NOMO-1 treated with DMSO at 0.1 percent for 48 hours (cell line): ENCODE measurements around the gene ANKRD24.
A peak's percentile ranks its signal among the peaks of the same experiment; 100 is the strongest.
"Not testable (repeated sequence)": the region's sequence is repeated elsewhere in the genome, so short reads cannot be mapped to it uniquely, and the experiment has no call there.

Source experiments
- DNase-seq: peaks from one replicate; lab custom pipeline; 2025; ENCODE audit not compliant: unreplicated experiment; lab: John Stamatoyannopoulos, UW

ANKRD24 gene

DNA sequence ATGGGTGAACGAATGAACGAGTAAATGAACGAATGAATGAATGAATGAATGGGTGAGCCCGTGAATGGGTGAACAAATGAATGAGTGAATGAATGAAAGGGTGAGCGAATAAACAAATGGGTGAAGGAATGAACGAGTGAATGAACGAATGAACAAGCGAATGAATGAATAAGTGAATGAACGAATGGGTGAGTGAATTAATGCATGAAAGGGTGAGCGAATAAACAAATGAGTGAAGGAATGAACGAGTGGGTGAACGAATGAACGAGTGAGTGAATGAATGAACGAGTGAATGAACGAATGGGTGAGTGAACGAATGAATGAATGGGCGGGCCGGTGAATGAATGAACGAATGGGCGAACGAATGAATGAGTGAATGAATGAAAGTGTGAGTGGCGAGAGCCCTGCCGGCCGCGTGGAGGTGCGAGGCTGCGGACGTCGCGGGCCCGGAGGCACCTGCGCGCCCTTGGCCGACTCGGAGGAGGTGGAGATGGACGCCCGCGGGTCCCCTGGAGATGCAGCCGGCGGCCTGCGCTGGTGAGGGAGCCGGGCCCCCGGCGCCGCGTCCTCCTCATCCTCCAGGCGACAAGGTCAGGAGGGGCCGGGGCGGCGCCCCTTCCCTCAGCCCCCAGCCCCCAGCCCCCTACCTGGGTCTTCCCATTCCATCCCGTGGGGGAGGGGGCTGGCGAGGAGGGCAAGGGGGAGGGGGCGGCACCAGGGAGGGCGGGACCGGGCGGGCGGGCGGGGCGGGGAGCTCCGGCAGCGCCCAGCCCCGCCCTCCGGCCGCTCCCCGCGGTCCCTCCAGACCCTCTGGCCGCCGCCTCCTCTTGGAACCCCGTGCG lies 15.4 kb downstream of the ANKRD24 start:
- DNase-seq, result no peak

GRCh38 chr19:4198467-4199126 lies 16.1 kb downstream of the ANKRD24 start:
- no peak for DNase-seq

DNA sequence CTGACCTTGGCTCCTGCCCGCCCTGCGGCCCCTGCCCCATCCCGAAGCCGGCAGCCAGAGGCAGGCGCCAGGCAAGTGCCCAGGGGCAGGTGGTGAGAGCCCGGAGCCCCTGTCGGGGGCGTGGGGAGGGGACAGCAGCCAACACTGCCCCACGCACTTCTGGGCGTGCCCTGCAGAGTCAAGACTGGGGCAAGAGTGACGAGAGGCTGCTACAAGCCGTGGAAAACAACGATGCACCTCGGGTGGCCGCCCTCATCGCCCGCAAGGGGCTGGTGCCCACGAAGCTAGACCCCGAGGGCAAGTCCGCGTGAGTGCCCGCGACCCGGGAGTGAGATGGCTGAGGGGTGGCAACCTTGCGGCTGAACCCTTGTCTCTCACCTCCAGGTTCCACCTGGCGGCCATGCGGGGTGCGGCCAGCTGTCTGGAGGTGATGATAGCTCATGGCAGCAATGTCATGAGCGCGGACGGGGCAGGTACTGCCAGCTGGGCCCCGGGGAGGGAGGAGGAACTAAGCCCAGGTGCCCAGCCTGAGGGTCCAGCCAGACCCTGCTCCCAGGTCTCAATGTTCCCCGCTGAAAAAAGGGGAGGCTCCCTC lies 17.3 kb downstream of the ANKRD24 start:
- no peak for DNase-seq

- no peak for DNase-seq
Measured at GRCh38 chr19:4200940-4201542, 18.6 kb downstream of the ANKRD24 start.

DNA sequence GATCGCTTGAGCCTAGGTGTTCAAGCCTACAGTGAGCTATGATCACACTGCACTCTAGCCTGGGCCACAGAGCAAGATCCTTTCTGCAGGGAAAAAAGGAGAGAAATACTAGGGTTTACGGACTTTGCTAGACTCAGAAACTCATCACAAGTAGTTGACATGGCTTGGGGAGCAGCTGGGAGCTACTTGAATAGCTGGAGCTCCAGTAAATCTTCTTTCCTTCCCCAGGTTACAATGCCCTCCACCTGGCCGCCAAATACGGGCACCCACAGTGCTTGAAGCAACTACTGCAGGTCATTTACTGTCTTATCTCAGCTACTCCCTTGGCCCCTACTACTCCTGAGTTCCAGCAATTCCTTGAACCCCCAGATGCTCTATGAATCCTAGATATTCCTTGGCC lies 19.3 kb downstream of the ANKRD24 start:
- DNase-seq, result no peak

GRCh38 chr19:4206818-4207484 lies 24.5 kb downstream of the ANKRD24 start:
- peak; percentile 12 for DNase-seq

DNA sequence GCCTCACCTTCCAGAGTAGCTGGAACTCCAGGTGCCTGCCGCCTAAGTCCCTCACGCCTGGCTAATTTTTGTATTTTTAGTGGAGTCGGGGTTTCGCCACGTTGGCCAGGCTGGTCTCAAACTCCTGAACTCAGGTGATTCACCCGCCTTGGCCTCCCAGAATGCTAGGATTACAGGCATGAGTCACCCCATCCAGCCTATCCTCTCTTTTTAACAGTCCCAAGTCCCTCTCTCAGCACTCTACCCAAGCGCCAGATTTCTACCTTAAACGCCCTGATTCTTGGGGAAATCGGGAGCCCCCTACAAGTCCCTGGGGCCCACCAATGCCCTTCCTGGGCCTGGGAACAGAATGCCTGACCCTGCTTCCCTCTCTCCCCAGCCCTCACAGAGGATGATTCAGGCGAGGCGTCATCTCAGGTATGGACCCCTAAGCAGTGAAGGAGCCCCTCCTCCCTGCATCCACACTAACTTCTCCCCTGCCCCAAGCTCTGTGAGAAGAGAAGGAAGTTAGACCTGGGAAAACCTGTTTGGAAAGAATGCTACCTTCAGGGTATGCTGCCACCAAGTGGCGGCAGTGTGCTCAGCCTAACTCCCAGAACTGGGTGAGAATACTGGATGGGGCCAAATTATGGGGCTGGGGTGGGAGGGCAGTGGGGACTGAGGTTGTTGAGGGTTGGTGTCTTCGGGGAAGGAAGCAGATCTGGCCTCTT lies 26.1 kb downstream of the ANKRD24 start:
- DNase-seq, result peak; percentile 11

DNA sequence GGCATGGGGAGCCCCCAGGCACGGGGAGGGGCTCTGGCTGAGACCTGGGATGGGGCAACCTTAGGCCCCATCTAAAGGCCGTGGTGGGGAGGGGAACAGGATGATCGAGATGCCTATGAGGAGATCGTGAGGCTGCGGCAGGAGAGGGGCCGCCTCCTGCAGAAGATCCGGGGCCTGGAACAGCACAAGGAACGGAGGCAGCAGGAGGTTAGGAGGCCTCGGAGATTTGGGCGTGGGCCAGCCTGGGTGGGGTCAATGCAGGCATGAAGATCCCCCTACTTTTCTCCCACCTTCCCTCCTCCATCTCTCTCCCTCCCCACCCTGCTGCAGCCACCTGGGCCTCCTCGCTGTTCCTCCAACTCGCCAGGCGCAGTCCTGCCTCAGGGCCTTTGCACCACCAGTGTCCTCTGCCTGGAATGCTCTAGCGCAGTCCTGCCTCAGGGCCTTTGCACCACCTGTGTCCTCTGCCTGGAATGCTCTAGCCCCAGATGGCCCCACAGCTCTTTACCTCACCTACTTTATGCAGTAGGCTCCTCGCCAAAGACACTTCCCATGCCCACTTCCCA lies 27.8 kb downstream of the ANKRD24 start:
- DNase-seq, result no peak

GRCh38 chr19:4213116-4213515 lies 30.6 kb downstream of the ANKRD24 start:
- no peak for DNase-seq

DNA sequence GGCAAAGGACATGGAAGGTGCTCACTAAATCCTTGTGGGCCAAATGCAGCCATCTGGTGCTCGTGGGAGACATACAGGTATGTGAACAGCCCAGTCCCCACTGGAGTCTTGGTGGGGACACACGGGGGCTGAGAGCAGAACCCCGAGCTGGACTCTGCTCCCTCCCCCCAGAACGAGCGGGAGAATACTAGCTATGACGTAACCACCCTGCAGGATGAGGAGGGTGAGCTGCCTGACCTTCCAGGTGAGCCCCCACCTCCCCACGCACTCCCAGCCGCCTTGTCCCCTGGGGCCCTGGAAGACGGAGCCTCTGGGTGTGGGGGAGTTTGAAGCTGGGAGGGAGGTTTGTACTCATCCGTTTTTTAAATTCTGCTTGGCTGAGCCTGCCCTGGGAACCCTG lies 33.3 kb downstream of the ANKRD24 start:
- DNase-seq, result no peak

DNA sequence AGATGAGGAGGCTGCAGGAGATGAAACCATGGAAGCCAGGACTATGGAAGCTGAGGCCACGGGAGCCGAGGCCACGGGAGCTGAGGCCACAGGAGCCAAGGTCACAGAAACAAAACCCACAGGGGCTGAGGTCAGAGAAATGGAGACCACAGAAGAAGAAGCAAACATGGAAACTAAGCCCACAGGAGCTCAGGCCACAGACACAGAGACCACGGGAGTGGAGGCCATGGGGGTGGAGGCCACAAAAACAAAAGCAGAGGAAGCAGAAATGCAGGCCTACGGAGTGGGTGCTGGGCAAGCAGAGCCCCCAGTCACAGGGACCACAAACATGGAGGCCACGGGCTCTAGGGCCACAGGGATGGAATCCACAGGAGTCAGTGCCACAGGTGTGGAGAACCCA lies 34.4 kb downstream of the ANKRD24 start:
- DNase-seq, result no peak

- DNase-seq, result no peak
Measured at GRCh38 chr19:4217429-4218264, 35.2 kb downstream of the ANKRD24 start.

- DNase-seq, result not testable (repeated sequence)
Measured at GRCh38 chr19:4218523-4218922, 36.0 kb downstream of the ANKRD24 start.

DNA sequence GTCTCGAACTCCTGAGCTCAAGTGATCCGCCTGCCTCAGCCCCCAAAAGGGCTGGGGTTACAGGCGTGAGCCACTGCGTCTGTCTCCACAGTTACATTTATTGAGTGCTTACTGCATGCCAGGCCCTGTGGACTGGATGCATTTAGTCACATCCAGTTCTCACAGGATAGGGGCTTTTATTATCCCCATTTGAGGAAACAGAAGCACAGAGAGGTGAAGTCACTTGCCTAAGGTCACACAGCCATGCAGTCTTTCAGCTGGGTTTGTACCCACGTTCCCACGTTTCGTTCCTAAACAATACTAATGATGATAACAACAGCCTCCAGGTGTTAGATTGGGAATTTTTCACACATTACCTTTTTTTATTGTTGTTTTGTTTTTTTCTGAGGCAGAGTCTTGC lies 37.7 kb downstream of the ANKRD24 start:
- no peak for DNase-seq

- no peak for DNase-seq
Measured at GRCh38 chr19:4224470-4224869, 42.0 kb downstream of the ANKRD24 start.

DNA sequence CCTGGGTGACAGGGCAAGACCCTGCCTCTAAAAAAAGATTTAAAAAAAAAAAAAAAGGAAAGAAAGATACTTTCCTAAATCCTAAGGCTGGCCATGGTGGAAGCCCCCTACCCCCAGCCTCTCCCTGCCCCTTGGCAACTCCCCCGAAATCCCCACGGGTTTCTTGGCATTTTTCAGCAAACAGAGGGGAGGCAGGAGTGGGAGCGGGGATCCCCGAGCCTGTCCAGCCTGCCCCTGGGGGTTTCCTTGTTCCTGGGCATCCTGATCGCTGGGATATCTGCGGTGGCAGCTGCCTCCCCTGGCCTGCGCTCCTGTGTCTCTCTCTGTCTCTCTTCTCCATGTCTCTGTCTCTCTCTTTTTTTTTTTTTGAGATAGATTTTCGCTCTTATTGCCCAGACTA lies 43.4 kb downstream of the ANKRD24 start:
- DNase-seq, result no peak

GRCh38 chr19:4227771-4228170 lies 45.3 kb downstream of the ANKRD24 start:
- no peak for DNase-seq

GRCh38 chr19:4228765-4229178 lies 46.3 kb downstream of the ANKRD24 start:
- DNase-seq, result no peak

GRCh38 chr19:4229179-4229931 lies 46.9 kb downstream of the ANKRD24 start, which contains the start of gene EBI3:
Gene EBI3, plus strand, starts transcription at chr19:4229523. Its CDS starts 28 bp downstream, at chr19:4229551.
- no peak for DNase-seq
